Anterior cingulate cortex (tissue), 58 donors: Measurements from ENCODE around the gene KHDRBS1.
"Not testable (repeated sequence)": the region's sequence is repeated elsewhere in the genome, so short reads cannot be mapped to it uniquely, and the experiment has no call there.

Experiments used
- DNase-seq, 58 donors: peaks; one replicate each; lab custom pipeline; 2025; lab: John Stamatoyannopoulos, UW

The KHDRBS1 gene

GRCh38 chr1:32012709-32013385 lies 821 bp upstream of the KHDRBS1 start:
- DNase-seq = no peak

DNA sequence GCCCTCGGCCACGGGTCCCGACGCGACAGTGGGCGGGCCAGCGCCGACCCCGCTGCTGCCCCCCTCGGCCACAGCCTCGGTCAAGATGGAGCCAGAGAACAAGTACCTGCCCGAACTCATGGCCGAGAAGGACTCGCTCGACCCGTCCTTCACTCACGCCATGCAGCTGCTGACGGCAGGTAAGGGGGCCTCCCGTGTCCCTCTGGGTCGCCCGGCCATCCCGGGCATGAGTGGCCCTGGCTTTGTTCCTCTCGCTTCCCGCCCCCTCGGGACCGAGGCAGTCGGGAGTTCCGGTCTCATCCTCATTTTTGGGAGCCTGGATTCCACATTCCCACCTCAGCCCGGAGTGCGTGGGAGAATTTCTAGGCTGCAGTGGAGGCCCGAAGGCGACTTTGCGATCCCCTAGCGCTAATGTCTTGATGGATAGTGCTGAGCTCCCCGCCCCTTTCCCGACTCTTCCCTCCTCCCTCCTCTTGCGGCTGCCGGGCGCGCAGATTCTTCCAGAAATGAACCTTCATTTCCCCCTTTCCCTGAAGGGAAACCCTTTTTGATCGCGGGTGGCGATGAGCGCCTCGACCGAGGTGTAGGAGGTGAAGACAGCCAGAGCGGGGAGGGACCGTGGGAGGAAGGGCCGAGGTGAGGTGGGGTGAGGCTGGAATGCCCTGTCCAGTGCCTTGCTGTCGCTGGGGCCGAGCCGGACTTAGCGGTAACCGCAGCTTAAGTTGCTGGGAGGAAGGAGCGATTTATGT lies 705 bp downstream of the KHDRBS1 start:
- DNase-seq = peak in 51 of 58 donors; percentile 4 to 71 (median 47)

DNA sequence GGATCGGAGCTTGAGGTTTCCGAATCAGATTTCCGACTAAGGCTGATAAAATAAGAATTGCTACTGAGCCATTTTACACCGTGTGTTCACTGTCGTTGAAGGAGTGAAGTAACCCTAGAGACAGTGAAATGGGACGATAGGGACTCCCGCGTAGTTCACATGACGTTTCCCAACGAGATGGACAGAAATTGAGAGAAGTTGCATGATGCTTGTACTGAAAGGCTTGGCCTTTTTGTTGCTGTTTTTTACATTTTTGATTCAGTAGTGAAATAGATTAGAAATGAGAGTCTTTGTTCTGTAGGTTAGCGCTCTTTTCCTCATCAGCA lies 1.2 kb downstream of the KHDRBS1 start:
- DNase-seq = peak in 1 of 58 donors; percentile 29

GRCh38 chr1:32020339-32020738 lies 6.7 kb downstream of the KHDRBS1 start:
- no peak for DNase-seq

GRCh38 chr1:32021574-32022018 lies 7.9 kb downstream of the KHDRBS1 start:
- not testable (repeated sequence) for DNase-seq

GRCh38 chr1:32023351-32023750 lies 9.7 kb downstream of the KHDRBS1 start:
- DNase-seq = no peak

GRCh38 chr1:32025515-32025914 lies 11.8 kb downstream of the KHDRBS1 start:
- DNase-seq = no peak

- DNase-seq = no peak
These were observed 15.1 kb downstream of the KHDRBS1 start for GRCh38 chr1:32028746-32029145.

DNA sequence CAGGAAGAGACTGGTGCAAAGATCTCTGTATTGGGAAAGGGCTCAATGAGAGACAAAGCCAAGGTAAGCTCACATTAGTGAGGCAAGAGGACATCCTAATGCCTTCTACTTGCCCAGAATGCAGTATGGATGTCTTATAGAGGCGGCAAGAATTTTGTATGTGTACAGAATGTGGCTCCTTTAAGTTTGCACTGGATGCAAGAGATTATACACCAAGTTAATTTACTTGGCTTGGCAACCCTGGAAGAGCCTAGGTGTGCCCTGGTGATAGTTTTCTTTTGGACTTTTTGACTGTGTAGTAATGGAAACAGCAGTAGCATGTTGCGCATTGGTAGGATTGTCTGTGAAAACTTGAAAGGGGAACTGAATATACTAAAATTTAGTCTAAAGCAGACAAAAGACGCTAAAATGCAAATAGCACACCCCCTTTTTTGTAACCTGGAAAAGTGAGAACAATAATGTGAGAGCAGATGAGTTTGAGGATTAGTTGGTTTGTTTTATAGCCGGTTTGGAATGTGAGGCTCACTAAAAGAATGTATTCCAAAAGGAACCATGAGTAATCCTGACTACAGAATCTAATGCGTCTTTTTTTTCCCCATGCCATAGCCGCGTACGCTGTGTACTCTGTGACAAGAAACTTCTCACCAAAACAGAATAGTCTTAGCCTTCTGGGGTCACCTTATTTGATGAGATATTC lies 18.1 kb downstream of the KHDRBS1 start:
- no peak for DNase-seq

- no peak for DNase-seq
These were observed 18.6 kb downstream of the KHDRBS1 start for GRCh38 chr1:32032275-32032615.

GRCh38 chr1:32035119-32035518 lies 21.5 kb downstream of the KHDRBS1 start:
- no peak for DNase-seq

DNA sequence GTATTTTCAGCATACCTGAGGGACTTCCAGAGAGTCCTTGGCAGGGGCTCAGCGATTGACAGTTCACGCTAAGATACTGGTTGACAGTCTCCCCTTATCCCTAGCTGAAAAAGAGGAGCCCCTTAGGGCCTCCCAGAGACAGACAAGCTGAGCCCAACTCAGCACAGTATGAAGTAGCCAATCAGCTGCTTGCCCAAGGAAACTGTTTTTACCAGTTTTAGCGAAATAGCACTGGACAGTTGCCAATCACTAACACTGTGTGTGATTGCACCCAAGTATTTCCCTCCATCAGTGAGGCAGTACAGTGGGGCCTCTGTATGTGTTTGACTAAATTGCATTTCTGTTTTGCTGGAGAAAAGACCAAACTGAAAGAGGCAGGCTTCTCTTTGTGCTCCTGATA lies 27.0 kb downstream of the KHDRBS1 start:
- DNase-seq = peak in 15 of 58 donors; percentile 3 to 65 (median 14)

DNA sequence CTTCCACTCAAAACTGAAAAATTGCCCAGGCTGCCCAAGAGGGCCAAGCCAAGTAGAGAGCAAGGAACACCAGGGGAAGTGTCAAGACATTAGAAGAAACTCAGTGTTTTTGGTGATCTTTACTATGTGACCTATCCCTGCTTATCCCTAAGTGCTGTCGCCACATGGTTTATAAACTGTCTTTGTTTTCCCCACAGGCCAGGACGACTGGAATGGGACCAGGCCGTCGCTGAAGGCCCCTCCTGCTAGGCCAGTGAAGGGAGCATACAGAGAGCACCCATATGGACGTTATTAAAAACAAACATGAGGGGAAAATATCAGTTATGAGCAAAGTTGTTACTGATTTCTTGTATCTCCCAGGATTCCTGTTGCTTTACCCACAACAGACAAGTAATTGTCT lies 28.7 kb downstream of the KHDRBS1 start:
- peak in 2 of 58 donors; percentile 5 to 13 for DNase-seq

DNA sequence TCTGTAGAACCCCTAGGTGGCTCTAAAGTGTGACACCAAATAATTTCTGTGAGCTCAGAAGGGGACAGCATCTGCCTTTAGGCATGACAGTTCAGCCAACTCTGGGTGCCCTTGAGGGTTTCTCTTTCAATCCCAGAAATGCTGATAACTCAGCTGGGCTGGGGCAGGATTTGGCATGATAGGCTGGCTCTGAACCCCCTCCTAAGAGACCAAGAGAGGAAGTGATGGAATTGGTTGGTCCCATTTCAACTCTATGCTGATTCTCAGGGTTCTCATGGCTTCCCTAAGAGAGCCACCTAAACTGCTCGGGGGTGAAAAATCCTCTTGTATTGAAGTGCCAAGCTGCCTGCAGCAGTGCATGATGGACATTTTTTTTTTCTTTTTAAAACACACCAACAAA lies 30.6 kb downstream of the KHDRBS1 start:
- DNase-seq = no peak

GRCh38 chr1:32045772-32046171 lies 32.1 kb downstream of the KHDRBS1 start:
- no peak for DNase-seq

- DNase-seq = no peak
These were observed 34.0 kb downstream of the KHDRBS1 start for GRCh38 chr1:32047701-32048100.

DNA sequence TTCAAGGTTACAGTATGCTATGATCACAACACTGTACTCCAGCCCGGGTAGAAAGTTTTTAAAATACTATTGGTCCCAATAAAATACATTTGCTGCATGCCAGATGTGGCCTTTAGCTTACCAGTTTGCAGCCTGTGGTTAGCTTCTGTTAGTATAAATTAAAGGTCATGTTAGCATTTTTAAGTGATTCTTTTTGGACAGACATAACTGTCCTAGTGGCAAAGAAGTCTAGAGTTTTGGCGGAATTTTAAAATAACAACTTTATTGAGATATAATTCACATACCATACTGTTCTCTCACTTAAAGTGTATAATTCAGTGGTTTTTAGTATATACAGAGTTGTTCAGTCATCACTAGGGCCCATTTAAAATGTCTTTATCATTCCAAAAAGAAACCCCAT lies 34.8 kb downstream of the KHDRBS1 start:
- DNase-seq = no peak

GRCh38 chr1:32051706-32052105 lies 38.0 kb downstream of the KHDRBS1 start:
- no peak for DNase-seq

GRCh38 chr1:32052887-32053286 lies 39.2 kb downstream of the KHDRBS1 start:
- no peak for DNase-seq

DNA sequence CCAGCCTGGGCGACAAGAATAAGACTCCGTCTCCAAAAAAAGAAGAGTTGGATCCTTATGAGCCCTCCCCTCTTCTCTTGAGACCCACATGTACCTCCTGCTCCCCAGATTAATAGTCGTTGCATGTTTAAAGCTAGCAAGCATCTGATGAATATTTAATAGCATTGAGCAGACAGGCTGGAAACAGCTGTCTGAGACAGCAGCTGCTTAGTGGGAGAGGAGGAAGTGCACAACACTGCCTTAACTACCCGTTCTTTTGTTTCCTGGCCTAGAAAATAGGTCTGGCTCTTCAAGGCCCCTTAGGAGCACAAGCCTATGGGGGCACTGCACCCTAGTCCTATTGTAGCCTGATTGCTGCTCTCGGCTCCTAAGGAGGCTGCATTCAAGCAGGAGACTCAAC lies 41.7 kb downstream of the KHDRBS1 start:
- DNase-seq = no peak

DNA sequence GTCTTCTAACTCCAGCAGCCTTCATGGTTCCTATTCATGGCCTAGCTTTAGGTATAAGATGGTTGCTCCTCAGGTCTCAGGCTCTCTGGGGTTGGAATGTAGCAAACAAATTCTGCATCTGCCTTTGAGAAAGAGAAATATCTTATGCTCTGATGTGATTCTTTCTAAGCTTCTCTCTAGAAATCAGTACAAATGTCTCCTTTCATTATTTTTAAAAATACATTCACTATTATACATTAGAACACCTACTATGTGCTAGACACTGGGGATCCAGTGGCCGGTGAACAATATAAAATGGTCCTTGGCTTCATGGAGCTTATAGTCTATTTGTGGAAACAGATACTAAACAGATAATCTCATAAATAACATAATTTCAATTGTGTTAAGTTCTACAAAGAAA lies 42.9 kb downstream of the KHDRBS1 start:
- DNase-seq = no peak

GRCh38 chr1:32060914-32061313 lies 47.2 kb downstream of the KHDRBS1 start:
- DNase-seq = no peak
